SK-N-SH treated with all-trans-retinoic acid at 6 μM for 48 hours (cell line): ENCODE data around the gene SH3PXD2B.

Source experiments
- ATAC-seq: fragments of 200-7000 bp; cut with Tn5 transposase; 3 replicates; pipeline ENCODE4 v1.9.1; 2020; ENCODE audit warnings: mild to moderate bottlenecking, moderate library complexity
- ARNTL ChIP-seq: fragments of 450-650 bp; formaldehyde crosslinking; IDR thresholded peaks from 2 replicates; pipeline ENCODE4 v1.5.0; 2020; ENCODE audit warnings: low read depth, mild to moderate bottlenecking, moderate library complexity, borderline replicate concordance
- BACH2 ChIP-seq: fragments of 250-450 bp; sonication (Bioruptor Pico); IDR thresholded peaks from 2 replicates; pipeline ENCODE4 v1.9.0; 2021; ENCODE audit warnings: mild to moderate bottlenecking, borderline replicate concordance
- CREB5 ChIP-seq: fragments of 250-450 bp; sonication (Bioruptor Pico); IDR thresholded peaks from 2 replicates; pipeline ENCODE4 v1.5.1; 2020; ENCODE audit warnings: low read depth, mild to moderate bottlenecking, moderate library complexity
- CSDC2 ChIP-seq: fragments of 250-450 bp; sonication (Bioruptor Pico); IDR thresholded peaks from 2 replicates; pipeline ENCODE4 v1.5.0; 2020; ENCODE audit warnings: mild to moderate bottlenecking, moderate library complexity
- CSRNP3 ChIP-seq: fragments of 250-450 bp; sonication (Bioruptor Pico); IDR thresholded peaks from 2 replicates; pipeline ENCODE4 v1.5.1; 2021; ENCODE audit warnings: mild to moderate bottlenecking, moderate library complexity
- ESRRG ChIP-seq: fragments of 250-450 bp; sonication (Bioruptor Pico); IDR thresholded peaks from 2 replicates; pipeline ENCODE4 v1.6.1; 2021; ENCODE audit warnings: mild to moderate bottlenecking
- GLIS3 ChIP-seq: fragments of 250-450 bp; sonication (Bioruptor Pico); IDR thresholded peaks from 2 replicates; pipeline ENCODE4 v1.5.0; 2020; ENCODE audit warnings: mild to moderate bottlenecking, moderate library complexity
- ISL1 ChIP-seq: fragments of 250-450 bp; sonication (Bioruptor Pico); IDR thresholded peaks from 2 replicates; pipeline ENCODE4 v2.1.2; 2022; ENCODE audit warnings: mild to moderate bottlenecking, moderate library complexity
- POU6F1 ChIP-seq: fragments of 250-450 bp; sonication (Bioruptor Pico); IDR thresholded peaks from 2 replicates; pipeline ENCODE4 v1.8.0; 2021; ENCODE audit warnings: low read depth, mild to moderate bottlenecking, moderate library complexity, borderline replicate concordance
- PPARA ChIP-seq: fragments of 250-450 bp; sonication (Bioruptor Pico); IDR thresholded peaks from 2 replicates; pipeline ENCODE4 v1.5.0; 2020; ENCODE audit warnings: mild to moderate bottlenecking, borderline replicate concordance
- RARB ChIP-seq: fragments of 250-450 bp; sonication (Bioruptor Pico); IDR thresholded peaks from 2 replicates; pipeline ENCODE4 v1.8.0; 2021; ENCODE audit warnings: mild to moderate bottlenecking, moderate library complexity
- TCF4 ChIP-seq: fragments of 250-450 bp; sonication (Bioruptor Pico); IDR thresholded peaks from 2 replicates; pipeline ENCODE4 v1.8.0; 2021; ENCODE audit warnings: mild to moderate bottlenecking, moderate library complexity, borderline replicate concordance
- TOX ChIP-seq: fragments of 250-450 bp; sonication (Bioruptor Pico); IDR thresholded peaks from 2 replicates; pipeline ENCODE4 v1.8.0; 2021; ENCODE audit warnings: mild to moderate bottlenecking, moderate library complexity, borderline replicate concordance
- TSHZ2 ChIP-seq: fragments of 250-450 bp; sonication (Bioruptor Pico); IDR thresholded peaks from 2 replicates; pipeline ENCODE4 v1.5.0; 2020; ENCODE audit warnings: mild to moderate bottlenecking, moderate library complexity
- ZC3H10 ChIP-seq: fragments of 250-450 bp; sonication (Bioruptor Pico); IDR thresholded peaks from 2 replicates; pipeline ENCODE4 v1.5.1; 2021; ENCODE audit warnings: mild to moderate bottlenecking, moderate library complexity
- ZFP3 ChIP-seq: fragments of 250-450 bp; sonication (Bioruptor Pico); IDR thresholded peaks from 2 replicates; pipeline ENCODE4 v1.5.0; 2020; ENCODE audit warnings: mild to moderate bottlenecking, moderate library complexity
- ZFP30 ChIP-seq: fragments of 450-650 bp; formaldehyde crosslinking; IDR thresholded peaks from 2 replicates; pipeline ENCODE4 v1.5.0; 2022; ENCODE audit warnings: mild to moderate bottlenecking, moderate library complexity
- ZNF565 ChIP-seq: fragments of 450-650 bp; formaldehyde crosslinking; conservative IDR thresholded peaks from 2 replicates; pipeline ENCODE4 v1.5.0; 2020; ENCODE audit warnings: low read depth, mild to moderate bottlenecking, moderate library complexity
- ZNF70 ChIP-seq: fragments of 450-650 bp; formaldehyde crosslinking; IDR thresholded peaks from 2 replicates; pipeline ENCODE4 v1.5.0; 2020; ENCODE audit warnings: mild to moderate bottlenecking, moderate library complexity
- ZNF8 ChIP-seq: fragments of 450-650 bp; formaldehyde crosslinking; IDR thresholded peaks from 2 replicates; pipeline ENCODE4 v1.5.0; 2020; ENCODE audit warnings: mild to moderate bottlenecking, moderate library complexity
- TF ChIP-seq, protein P1 (sequence below): fragments of 250-450 bp; sonication (Bioruptor Pico); IDR thresholded peaks from 2 replicates; pipeline ENCODE4 v1.8.0; 2020; ENCODE audit warnings: mild to moderate bottlenecking, moderate library complexity, borderline replicate concordance

SH3PXD2B gene

DNA sequence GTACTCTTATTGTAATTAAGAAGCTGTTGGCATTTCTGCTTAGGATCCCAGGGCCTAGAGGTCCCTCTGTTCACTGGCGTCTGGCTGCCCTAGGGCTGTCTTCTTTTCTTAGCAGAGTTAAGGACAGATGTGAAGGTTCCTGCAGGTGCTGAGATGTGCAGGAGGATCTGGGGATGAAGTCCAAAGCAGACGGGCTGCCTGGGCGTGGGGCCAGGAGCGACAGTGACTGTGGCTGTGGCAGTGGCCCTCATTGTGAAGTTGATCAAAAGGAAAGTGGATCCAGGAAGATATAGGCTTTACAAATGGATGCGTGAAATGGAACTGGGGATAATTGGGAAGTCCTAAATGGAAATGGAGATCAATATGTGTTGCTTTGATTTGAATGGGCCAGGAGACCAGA, 19.1 kb upstream of the SH3PXD2B start (continued):
- TF ChIP-seq, protein P1, sequence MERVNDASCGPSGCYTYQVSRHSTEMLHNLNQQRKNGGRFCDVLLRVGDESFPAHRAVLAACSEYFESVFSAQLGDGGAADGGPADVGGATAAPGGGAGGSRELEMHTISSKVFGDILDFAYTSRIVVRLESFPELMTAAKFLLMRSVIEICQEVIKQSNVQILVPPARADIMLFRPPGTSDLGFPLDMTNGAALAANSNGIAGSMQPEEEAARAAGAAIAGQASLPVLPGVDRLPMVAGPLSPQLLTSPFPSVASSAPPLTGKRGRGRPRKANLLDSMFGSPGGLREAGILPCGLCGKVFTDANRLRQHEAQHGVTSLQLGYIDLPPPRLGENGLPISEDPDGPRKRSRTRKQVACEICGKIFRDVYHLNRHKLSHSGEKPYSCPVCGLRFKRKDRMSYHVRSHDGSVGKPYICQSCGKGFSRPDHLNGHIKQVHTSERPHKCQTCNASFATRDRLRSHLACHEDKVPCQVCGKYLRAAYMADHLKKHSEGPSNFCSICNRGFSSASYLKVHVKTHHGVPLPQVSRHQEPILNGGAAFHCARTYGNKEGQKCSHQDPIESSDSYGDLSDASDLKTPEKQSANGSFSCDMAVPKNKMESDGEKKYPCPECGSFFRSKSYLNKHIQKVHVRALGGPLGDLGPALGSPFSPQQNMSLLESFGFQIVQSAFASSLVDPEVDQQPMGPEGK (CRISPR knock-in tag) = no peak
- TF ChIP-seq BACH2 (no peak), PPARA (no peak), CSRNP3 (no peak), ZC3H10 (no peak), ZNF565 (CRISPR knock-in tag) (no peak), ZNF70 (no peak), ZFP3 (no peak), CSDC2 (CRISPR knock-in tag) (no peak), ZNF8 (no peak)

- TF ChIP-seq GLIS3 (CRISPR knock-in tag) (no peak), BACH2 (no peak), CSDC2 (CRISPR knock-in tag) (no peak), TOX (CRISPR knock-in tag) (no peak), CREB5 (CRISPR knock-in tag) (no peak), TCF4 (CRISPR knock-in tag) (no peak)
- no peak for ATAC-seq
These were observed 15.4 kb upstream of the SH3PXD2B start for GRCh38 chr5:172469697-172470096.

- no peak for ATAC-seq
- TF ChIP-seq PPARA (no peak), ZFP3 (no peak), TOX (CRISPR knock-in tag) (no peak), ZC3H10 (no peak), ARNTL (CRISPR knock-in tag) (no peak)
These were observed 11.7 kb upstream of the SH3PXD2B start for GRCh38 chr5:172466062-172466461.

GRCh38 chr5:172463031-172463430, 8.7 kb upstream of the SH3PXD2B start:
- TF ChIP-seq ISL1 (CRISPR knock-in tag) (no peak), GLIS3 (CRISPR knock-in tag) (no peak), RARB (CRISPR knock-in tag) (no peak), ZNF70 (no peak), ZNF565 (CRISPR knock-in tag) (no peak), ESRRG (CRISPR knock-in tag) (no peak), PPARA (no peak), CSRNP3 (no peak), ZFP30 (CRISPR knock-in tag) (no peak), ZFP3 (no peak), TSHZ2 (CRISPR knock-in tag) (no peak), CSDC2 (CRISPR knock-in tag) (no peak), TCF4 (CRISPR knock-in tag) (no peak), ZC3H10 (no peak), TOX (CRISPR knock-in tag) (no peak), POU6F1 (no peak), BACH2 (no peak)
- TF ChIP-seq, protein P1 (CRISPR knock-in tag) = no peak
- no peak for ATAC-seq
